Activated T-helper 1 cell treated with Interleukin-2 at 50 U/mL for 16 hours (primary cell): ENCODE results near the gene GALNT17.

Source experiments
- DNase-seq: peaks from one replicate; pipeline ENCODE4 v3.0.0-alpha.2; 2020; ENCODE audit warnings: low read depth

Gene GALNT17

DNA sequence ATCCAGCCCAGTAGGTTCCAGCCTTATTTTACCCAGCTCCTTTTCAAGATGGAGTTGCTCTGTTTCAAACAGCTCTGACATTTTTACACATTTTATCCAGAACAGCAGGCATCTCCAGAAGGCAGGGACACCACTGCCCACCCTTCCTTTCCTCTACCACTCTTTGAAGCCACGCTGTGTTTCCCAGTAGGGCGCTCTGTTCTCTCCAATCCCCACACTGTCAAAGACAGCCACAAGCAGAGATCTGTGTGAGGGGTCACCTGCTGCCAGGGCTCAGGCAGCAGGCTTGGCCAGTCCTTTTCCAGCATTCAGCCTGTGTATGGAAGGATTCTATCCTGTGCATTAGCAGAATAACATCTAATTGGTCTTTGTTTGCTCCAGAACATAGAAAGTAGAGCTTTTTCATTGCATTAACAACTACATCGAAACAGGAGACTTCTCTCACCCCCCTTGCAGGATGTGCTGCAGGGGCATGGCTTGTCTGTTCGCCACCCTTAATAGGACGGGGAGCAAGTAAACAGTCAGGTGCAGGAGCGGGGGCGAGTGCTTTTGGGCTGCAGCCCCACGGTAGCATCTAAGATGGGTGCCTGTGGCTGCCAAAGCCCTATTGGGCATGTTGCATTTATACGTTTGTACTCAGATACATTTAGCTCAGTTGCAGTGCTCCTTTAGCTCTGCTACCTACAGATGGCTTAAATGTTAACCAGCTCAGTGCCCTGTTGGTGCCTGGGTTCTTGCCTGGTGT, 326.1 kb downstream of the GALNT17 start:
- no peak for DNase-seq

- DNase-seq, result no peak
Measured at GRCh38 chr7:71459132-71459531, 327.2 kb downstream of the GALNT17 start.

GRCh38 chr7:71461572-71461971, 329.6 kb downstream of the GALNT17 start:
- no peak for DNase-seq

DNA sequence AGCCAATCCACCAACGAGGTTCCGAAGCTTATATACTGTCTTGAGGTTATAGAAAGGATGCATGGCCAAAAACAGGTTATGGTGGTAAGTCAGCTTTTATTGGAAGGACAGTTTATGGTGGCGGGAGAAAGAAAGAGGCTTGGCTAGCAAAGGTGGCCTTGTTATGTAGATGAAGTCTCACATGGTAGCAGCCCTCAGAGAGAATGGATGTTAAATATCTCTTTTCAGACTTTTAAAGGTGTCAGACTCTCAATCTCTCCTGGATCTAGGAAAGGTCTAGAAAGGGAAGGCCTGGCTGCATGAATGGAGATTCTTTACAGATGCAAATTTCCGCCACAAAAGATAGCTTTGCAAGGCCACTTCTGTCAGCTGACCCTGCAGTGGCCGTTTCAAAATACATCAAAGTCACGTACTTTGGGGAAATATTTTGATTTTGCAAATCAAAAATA, 333.8 kb downstream of the GALNT17 start:
- DNase-seq, result no peak

GRCh38 chr7:71466448-71467145, 334.7 kb downstream of the GALNT17 start:
- no peak for DNase-seq

DNA sequence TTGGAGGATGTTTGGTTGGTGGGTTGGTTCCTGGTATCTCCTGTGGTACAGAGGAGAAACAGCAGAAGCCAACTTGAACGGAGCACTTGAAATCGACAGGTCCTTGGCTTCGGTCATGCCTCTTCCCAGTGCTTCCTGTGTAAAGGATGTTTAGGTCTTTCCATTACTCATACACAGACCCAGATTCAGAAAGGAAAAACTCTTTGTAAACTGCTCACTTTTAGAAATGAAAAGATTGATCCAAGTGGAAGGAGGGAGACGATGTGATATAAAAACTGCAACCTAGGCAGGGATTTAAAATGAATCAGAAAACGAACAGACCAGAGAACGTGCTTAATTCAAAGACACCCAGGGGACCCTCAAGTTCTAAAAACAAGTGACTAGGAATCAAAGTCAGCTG, 338.4 kb downstream of the GALNT17 start:
- DNase-seq, result no peak

DNA sequence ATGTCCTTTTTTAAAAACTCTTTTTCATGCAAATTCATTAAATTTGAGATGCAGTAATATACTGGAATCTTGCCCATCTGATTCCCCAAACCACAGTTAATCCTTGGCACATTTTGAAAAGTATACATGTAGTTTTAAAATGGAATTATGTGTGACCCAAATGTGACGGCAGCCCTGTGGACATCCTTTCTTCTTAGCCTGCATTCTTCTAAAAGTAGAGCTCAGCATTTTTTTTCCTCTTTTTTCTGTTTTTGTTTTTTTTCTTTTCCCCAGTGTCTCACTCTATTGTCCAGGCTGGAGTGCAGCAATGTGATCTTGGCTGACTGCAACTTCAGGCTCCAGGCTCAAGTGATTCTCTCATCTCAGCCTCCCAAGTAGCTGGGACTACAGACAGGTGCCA, 338.9 kb downstream of the GALNT17 start:
- DNase-seq, result no peak

- no peak for DNase-seq
Measured at GRCh38 chr7:71472962-71473361, 341.0 kb downstream of the GALNT17 start.

DNA sequence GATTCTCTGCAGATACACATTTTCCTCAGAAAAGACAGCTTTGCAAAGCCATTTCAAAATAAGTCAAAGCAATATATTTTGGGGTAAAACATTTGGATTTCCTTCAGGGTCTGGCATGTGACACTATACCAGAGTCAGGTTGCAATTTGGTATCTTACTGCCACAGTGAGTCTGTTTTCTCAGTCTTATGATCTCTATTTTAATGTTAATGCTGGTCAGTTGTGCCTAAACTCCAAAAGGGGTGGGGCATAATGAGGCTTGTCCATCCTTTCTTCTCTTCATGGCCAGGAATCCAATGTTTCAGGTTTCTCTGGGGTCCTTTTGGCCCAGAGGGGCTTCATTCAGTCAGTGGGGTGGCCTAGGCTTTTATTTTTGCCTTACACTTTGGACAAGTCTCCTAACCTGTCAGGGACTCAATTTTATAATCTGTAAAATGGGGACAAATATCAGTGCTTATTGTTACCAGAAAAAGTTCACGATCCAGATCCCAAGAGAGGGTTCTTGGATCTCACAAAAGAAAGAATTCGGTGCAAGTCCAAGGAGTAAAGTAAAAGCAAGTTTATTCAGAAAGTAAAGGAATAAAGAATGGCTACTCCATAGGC, 341.5 kb downstream of the GALNT17 start:
- DNase-seq, result no peak

DNA sequence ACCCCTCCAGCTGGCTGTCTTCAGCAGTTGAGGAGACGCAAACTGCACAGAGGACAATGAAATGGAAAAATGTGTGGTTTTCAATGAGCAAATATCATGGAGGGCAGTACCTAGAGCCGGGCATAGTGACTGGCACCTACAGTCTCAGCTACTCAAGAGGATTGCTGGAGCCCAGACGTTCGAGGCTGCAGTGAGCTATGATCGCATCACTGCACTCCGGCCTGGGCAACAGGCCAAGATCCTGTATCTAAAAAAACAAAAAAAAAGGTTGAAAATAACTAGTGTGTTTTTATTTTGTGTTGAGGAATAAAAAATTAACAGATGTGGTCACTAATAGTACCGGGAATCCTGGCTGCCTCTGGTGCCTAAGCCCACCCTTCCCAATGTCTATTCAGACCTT, 345.5 kb downstream of the GALNT17 start:
- DNase-seq, result no peak

- no peak for DNase-seq
Measured at GRCh38 chr7:71479231-71479630, 347.3 kb downstream of the GALNT17 start.

- no peak for DNase-seq
Measured at GRCh38 chr7:71480791-71481190, 348.8 kb downstream of the GALNT17 start.

GRCh38 chr7:71482284-71482683, 350.3 kb downstream of the GALNT17 start:
- no peak for DNase-seq

DNA sequence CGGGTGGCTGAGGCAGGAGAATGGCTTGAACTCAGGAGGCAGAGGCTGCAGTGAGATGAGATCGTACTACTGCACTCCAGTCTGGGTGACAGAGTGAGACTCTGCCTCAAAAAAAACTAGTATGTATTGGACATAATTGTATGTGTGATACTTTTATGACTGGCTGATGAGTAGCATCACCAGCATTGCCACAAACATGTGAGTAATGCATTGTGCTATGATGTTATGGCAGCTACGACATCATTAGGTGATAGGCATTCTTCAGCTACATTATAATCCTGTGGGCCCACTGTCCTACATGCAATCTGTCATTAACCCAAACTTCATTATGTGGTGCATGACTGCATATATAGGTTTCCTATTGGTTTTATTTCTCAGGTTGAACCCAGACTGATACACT, 352.4 kb downstream of the GALNT17 start:
- DNase-seq, result no peak

- DNase-seq, result no peak
Measured at GRCh38 chr7:71485586-71485985, 353.6 kb downstream of the GALNT17 start.

DNA sequence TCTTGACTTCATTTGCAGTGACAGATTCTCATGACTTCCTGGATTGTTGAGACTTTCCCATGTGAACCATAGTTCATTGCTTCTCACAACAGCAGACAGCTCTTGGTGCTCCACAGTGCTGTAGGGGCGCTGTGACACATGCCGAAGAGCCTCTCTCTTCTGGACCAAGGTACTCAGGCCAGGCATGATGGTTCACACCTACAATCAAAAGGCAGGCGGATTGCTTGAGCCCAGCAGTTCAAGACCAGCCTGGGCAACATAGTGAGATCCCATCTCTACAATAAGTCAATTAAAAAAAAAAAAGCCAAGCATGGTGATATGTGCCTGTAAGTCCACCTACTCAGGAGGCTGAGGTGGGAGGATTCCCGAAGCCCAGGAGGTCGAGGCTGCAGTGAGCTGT, 354.5 kb downstream of the GALNT17 start:
- no peak for DNase-seq

DNA sequence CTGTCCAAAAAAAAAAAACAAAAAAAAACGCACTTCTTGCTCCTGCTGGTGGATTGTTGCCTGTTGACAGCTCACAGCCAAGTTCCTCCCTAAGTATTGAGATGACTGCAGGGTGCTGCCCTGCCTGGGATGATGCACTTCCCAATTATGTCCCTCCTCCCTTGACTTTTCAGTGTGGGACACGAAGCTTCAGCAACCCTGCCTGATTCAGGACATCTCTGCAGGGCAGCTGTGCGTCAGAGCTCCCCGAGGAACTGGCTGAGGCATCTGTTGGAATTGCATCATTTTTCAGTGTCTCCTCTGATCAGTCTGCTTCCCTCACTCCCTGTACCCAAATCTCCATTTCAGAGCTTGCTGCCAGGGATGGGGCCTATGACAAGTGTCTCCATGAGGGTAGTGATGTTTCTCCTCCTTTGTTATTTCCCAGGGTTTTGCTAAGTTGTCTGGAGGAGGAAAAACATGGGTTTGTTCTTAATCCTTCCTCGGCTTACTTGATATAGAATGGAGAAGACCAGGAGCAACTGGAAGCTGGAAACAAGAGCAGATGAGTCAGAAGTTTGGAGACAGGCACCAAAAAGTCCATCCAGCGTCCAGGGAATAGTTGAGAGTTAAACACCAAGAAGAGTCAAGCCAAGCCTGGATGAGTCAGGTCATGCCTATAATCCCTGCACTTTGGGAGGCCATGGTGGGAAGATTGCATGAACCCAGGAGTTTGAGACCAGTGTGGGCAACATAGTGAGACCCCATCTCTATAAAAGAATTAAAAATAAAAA, 355.1 kb downstream of the GALNT17 start:
- DNase-seq, result no peak

DNA sequence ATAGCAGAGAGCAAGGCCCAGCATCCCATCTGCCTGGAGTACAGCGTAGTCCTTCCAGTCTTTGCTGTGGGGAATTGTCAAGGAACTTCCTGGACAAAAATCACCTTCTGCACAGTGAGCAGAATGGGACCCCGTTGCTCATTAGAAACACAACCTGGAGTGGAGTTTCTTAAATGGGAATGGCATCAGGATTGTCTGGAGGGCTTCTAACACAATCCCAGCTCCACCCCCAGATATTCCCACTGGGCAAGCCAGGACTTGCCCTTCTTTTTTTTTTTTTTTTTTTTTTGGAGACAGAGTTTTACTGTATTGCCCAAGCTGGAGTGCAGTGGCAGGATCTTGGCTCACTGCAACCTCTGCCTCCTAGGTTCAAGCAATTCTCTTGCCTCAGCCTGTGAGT, 356.4 kb downstream of the GALNT17 start:
- DNase-seq, result no peak

DNA sequence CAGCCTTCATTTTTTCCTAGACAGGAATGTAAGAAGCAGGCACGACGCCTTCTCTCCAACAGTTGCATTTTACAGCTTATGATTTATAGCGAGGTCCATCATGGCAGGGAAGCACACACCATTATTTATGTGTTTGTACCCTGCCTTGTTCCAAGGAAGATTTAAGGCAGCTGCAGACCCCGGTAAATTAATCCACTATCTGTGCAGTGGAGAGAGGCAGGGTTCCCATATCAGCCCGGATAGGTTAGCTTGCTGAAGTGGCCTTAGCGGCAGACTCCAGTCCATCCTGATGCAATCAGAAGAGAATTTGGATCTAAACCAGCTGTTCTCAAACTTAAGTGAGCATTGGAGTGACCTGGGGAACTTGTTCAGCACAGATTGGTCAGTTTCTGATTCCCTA, 359.4 kb downstream of the GALNT17 start:
- DNase-seq, result no peak

GRCh38 chr7:71495828-71496227, 363.9 kb downstream of the GALNT17 start:
- DNase-seq, result no peak

GRCh38 chr7:71497256-71497946, 365.5 kb downstream of the GALNT17 start:
- DNase-seq, result no peak

DNA sequence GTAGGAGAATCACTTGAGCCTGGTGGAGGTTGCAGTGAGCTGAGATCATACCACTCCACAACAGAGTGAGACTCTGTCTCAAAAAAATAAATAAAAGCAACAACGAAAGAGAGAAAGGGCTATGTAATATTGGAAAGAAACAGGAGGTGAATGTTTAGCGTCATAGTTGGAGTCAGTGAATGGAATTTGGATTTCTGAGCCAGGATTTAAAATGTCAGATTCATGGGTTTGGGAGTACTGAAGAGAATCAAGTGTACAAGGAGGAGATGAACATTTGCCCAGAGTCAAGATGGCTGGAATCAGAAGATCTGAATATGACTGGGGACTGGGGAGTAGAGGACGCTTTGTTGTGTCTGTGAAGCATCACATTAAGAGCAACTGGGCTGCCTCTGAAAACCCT, 366.4 kb downstream of the GALNT17 start:
- no peak for DNase-seq
